HCT116 (cell line): ENCODE results near the gene GGNBP2. TPM values are rescaled to one million over a fixed set of nuclear protein-coding genes. Genes with fewer than 3 reads are reported as not detected.

Experiments used
- ATAC-seq: fragments of 200-7000 bp; cut with Tn5 transposase; 2 replicates; pipeline ENCODE4 v1.9.1; 2020; ENCODE audit warnings: mild to moderate bottlenecking, moderate library complexity
- BruUV-seq: library from RNA; stranded (reverse); fragments of 400-500 nt; replicated peaks from 2 replicates; lab custom pipeline; 2021; lab: Mats Ljungman, UMichigan
- CTCF ChIA-PET: fragments of 300-600 bp; sonication (Branson Sonifier 250); formaldehyde crosslinking; loops from one replicate; lab custom pipeline; 2021; ENCODE audit warnings: antibody characterized with exemption; lab: Charles Lee
- POLR2A ChIA-PET: fragments of 300-600, 350-600 bp; sonication (Branson Sonifier 250); formaldehyde crosslinking; loops from one replicate; lab custom pipeline; 2021; ENCODE audit warnings: antibody characterized with exemption; lab: Charles Lee
- RAD21 ChIA-PET, 2 experiments: fragments of 300-600 bp; sonication (Branson Sonifier 250); formaldehyde crosslinking; loops; one replicate each; lab custom pipeline; 2023; ENCODE audit warnings: low total read pairs in 2 of 2; ENCODE audit not compliant: uncharacterized antibody in 2 of 2, unreplicated experiment in 2 of 2, low non-redundant PET in 1 of 2; lab: Charles Lee
- DNase-seq: peaks from one replicate; pipeline ENCODE4 v3.0.0-alpha.2; 2010; ENCODE audit warnings: low read depth, low spot score
- H2AFZ ChIP-seq: fragments of 200-600 bp; shearing (Covaris generic), sonication (generic); 2 replicates; pipeline ENCODE4 v1.6.1; 2017; ENCODE audit warnings: low read depth, mixed run types, mixed read lengths, antibody characterized with exemption, low read length; ENCODE audit not compliant: poor library complexity, severe bottlenecking
- H3K27ac ChIP-seq: 2 replicates; pipeline ENCODE4 v1.5.1; 2012; ENCODE audit warnings: low read depth, low read length
- H3K27me3 ChIP-seq: fragments of 200-600 bp; sonication (generic); 2 replicates; pipeline ENCODE4 v1.6.1; 2016; ENCODE audit warnings: mixed run types, low read length, mixed read lengths; ENCODE audit not compliant: insufficient read depth
- H3K36me3 ChIP-seq, 2 experiments: fragments of 200-500 bp in 1 of 2; fragments of 200-600 bp in 1 of 2; sonication (Bioruptor generic) in 1 of 2; sonication (generic) in 1 of 2; 2 replicates each; pipeline versions ENCODE4 v1.5.1 to v1.6.1; 2014 to 2016; ENCODE audit warnings: low read length in 2 of 2, inconsistent platforms in 1 of 2, mixed read lengths in 1 of 2, mixed run types in 1 of 2; ENCODE audit not compliant: insufficient read depth in 2 of 2, control insufficient read depth in 1 of 2
- H3K4me1 ChIP-seq, 2 experiments: fragments of 200-600 bp in 1 of 2; sonication (generic) in 1 of 2; 2 replicates each; pipeline versions ENCODE4 v1.5.1 to v1.6.1; 2012 to 2017; ENCODE audit warnings: low read length in 2 of 2, inconsistent platforms in 1 of 2, mild to moderate bottlenecking in 1 of 2, mixed read lengths in 1 of 2, mixed run types in 1 of 2, moderate library complexity in 1 of 2; ENCODE audit not compliant: insufficient read depth in 2 of 2, control insufficient read depth in 1 of 2
- H3K4me2 ChIP-seq: fragments of 200-600 bp; sonication (generic); 2 replicates; pipeline ENCODE4 v1.6.1; 2017; ENCODE audit warnings: mixed run types, low read length, mixed read lengths
- H3K4me3 ChIP-seq, 2 experiments: fragments of 200-600 bp in 1 of 2; sonication (generic) in 1 of 2; replicated peaks in 1 of 2; 2 replicates each; pipeline ENCODE4 v1.5.1; 2011 to 2016; ENCODE audit warnings: low read length in 2 of 2, control low read depth in 1 of 2, low read depth in 1 of 2, mild to moderate bottlenecking in 1 of 2, mixed read lengths in 1 of 2, mixed run types in 1 of 2
- H3K79me2 ChIP-seq: fragments of 200-600 bp; sonication (generic); 2 replicates; pipeline ENCODE4 v1.6.1; 2017; ENCODE audit warnings: mild to moderate bottlenecking, mixed run types, low read length, moderate library complexity, mixed read lengths; ENCODE audit not compliant: insufficient read depth
- H3K9ac ChIP-seq: fragments of 200-600 bp; sonication (generic); 2 replicates; pipeline ENCODE4 v1.6.1; 2016; ENCODE audit warnings: low read length, mixed read lengths
- H3K9me2 ChIP-seq: fragments of 200-600 bp; sonication (generic), shearing (Covaris generic); 2 replicates; pipeline ENCODE4 v1.6.1; 2017; ENCODE audit warnings: mixed run types, mild to moderate bottlenecking, moderate library complexity; ENCODE audit not compliant: insufficient read depth
- H3K9me3 ChIP-seq, 2 experiments: fragments of 200-500 bp in 1 of 2; fragments of 200-600 bp in 1 of 2; sonication (Bioruptor generic) in 1 of 2; sonication (generic) in 1 of 2; 2 replicates each; pipeline ENCODE4 v1.6.1; 2014 to 2017; ENCODE audit warnings: low read length in 2 of 2, mixed read lengths in 2 of 2, inconsistent platforms in 1 of 2, low read depth in 1 of 2, mild to moderate bottlenecking in 1 of 2, mixed run types in 1 of 2, moderate library complexity in 1 of 2; ENCODE audit not compliant: control insufficient read depth in 1 of 2, insufficient read depth in 1 of 2
- H4K20me1 ChIP-seq: fragments of 200-600 bp; sonication (generic), shearing (Covaris generic); 2 replicates; pipeline ENCODE4 v1.6.1; 2017; ENCODE audit warnings: mixed run types, mild to moderate bottlenecking, moderate library complexity; ENCODE audit not compliant: insufficient read depth
- CEBPB ChIP-seq: IDR thresholded peaks from 2 replicates; pipeline ENCODE4 v1.6.1; 2012; ENCODE audit warnings: low read depth
- ELF1 ChIP-seq: IDR thresholded peaks from 2 replicates; pipeline ENCODE4 v1.6.1; 2012; ENCODE audit warnings: low read depth, borderline replicate concordance
- EZH2phosphoT487 ChIP-seq: fragments of 200-600 bp; IDR thresholded peaks from 2 replicates; pipeline ENCODE4 v1.6.1; 2018; ENCODE audit warnings: antibody characterized with exemption, borderline replicate concordance
- FOSL1 ChIP-seq: IDR thresholded peaks from 2 replicates; pipeline ENCODE4 v1.6.1; 2012; ENCODE audit warnings: low read depth
- POLR2A ChIP-seq: IDR thresholded peaks from 2 replicates; pipeline ENCODE4 v1.7.0; 2011; ENCODE audit warnings: borderline replicate concordance; ENCODE audit not compliant: insufficient read depth, insufficient read length; ENCODE audit errors: extremely low read depth
- POLR2AphosphoS5 ChIP-seq: IDR thresholded peaks from 2 replicates; pipeline ENCODE4 v1.6.1; 2011; ENCODE audit warnings: mild to moderate bottlenecking, low read depth, low read length, moderate library complexity
- RAD21 ChIP-seq: IDR thresholded peaks from 2 replicates; pipeline ENCODE4 v1.6.1; 2012; ENCODE audit warnings: low read depth, mild to moderate bottlenecking
- SRF ChIP-seq: IDR thresholded peaks from 2 replicates; pipeline ENCODE4 v1.6.1; 2012; ENCODE audit warnings: low read depth
- YY1 ChIP-seq: IDR thresholded peaks from 2 replicates; pipeline ENCODE4 v1.6.1; 2011; ENCODE audit warnings: low read length, low read depth, moderate library complexity, mild to moderate bottlenecking; ENCODE audit not compliant: insufficient replicate concordance; ENCODE audit errors: extremely low read depth
- ZFX ChIP-seq: fragments of 450-650 bp; IDR thresholded peaks from 2 replicates; pipeline ENCODE4 v1.6.1; 2017
- ZNF274 ChIP-seq: fragments of 200-500 bp; sonication (Bioruptor generic); IDR thresholded peaks from 2 replicates; pipeline ENCODE4 v1.6.1; 2014; ENCODE audit warnings: mild to moderate bottlenecking, low read depth, low read length, inconsistent platforms
- intact Hi-C: fragments of 100-400 bp; cut with micrococcal nuclease; formaldehyde crosslinking; loops from 2 replicates; pipeline ENCODE4 v1.10.0; 2022
- total RNA-seq: library from RNA; stranded (reverse); gene quantifications from one replicate; pipeline ENCODE4 v1.2.1, GENCODE V29; 2021; ENCODE audit not compliant: unreplicated experiment
- TF ChIP-seq, protein P1 (sequence below): IDR thresholded peaks from 2 replicates; pipeline ENCODE4 v1.6.1; 2012
- TF ChIP-seq, protein P2 (sequence below): IDR thresholded peaks from 2 replicates; pipeline ENCODE4 v1.6.1; 2012; ENCODE audit warnings: low read depth
- TF ChIP-seq, protein P3 (sequence below): IDR thresholded peaks from 2 replicates; pipeline ENCODE4 v1.6.1; 2011; ENCODE audit warnings: mild to moderate bottlenecking, low read length, moderate library complexity; ENCODE audit not compliant: insufficient replicate concordance; ENCODE audit errors: extremely low read depth

The GGNBP2 gene
- total RNA-seq, 1 experiment from 2014 or later: 58.2 TPM

DNA sequence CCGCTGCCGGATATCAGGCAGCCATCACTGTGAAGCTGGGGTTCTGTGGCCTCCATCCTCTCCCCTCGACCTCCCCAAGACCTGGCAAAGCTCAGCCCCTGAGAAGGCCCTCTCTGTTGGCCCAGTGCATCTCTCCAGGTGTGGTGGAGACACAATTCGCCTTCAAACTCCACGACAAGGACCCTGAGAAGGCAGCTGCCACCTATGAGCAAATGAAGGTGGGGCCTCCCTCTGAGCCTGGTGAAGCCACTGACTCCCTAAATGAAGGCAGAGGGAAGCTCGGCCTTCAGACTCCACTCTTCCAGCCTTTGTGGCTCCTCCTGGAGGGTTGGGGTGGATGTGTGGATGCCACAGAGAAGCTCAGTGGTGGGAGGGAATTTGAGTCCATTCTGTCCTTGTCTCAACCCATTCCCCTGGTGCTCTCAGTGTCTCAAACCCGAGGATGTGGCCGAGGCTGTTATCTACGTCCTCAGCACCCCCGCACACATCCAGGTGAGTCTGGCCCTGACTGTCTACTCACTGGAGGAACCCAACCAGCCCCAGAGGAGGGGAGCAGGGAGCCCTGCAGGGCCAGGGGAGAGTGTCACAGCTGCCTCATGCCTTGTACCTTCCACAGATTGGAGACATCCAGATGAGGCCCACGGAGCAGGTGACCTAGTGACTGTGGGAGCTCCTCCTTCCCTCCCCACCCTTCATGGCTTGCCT lies 55.0 kb downstream of the GGNBP2 start:
- Histone ChIP-seq H3K4me3 (no peak overlapping the region), H2AFZ (no peak overlapping the region), H3K9me2 (no peaks in the 10 kb centered on the region), H3K79me2 (peaks cover 38% of the 10 kb centered on the region), H3K4me1 (peaks cover 5 to 22% of the 10 kb centered on the region in 2 experiments; a peak in 3 of 4 replicates), H3K4me2 (no peak overlapping the region), H3K27me3 (no peaks in the 10 kb centered on the region), H4K20me1 (no peaks in the 10 kb centered on the region), H3K9ac (no peak overlapping the region), H3K9me3 (no peaks in the 10 kb centered on the region), H3K36me3 (peaks cover 0 to 21% of the 10 kb centered on the region in 2 experiments; a peak in 2 of 4 replicates), H3K27ac (peak overlapping the region; percentile 81; the same call in 1 of the 2 replicates)
- RAD21 ChIA-PET: no interaction called here
- TF ChIP-seq SRF (no peak), ZFX (no peak), EZH2phosphoT487 (no peak), FOSL1 (no peak), CEBPB (no peak), YY1 (no peak), ELF1 (no peak), POLR2A (no peak), RAD21 (no peak), POLR2AphosphoS5 (no peak), ZNF274 (no peak)
- TF ChIP-seq, protein P1, sequence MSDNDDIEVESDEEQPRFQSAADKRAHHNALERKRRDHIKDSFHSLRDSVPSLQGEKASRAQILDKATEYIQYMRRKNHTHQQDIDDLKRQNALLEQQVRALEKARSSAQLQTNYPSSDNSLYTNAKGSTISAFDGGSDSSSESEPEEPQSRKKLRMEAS: no peak
- TF ChIP-seq, protein P2, sequence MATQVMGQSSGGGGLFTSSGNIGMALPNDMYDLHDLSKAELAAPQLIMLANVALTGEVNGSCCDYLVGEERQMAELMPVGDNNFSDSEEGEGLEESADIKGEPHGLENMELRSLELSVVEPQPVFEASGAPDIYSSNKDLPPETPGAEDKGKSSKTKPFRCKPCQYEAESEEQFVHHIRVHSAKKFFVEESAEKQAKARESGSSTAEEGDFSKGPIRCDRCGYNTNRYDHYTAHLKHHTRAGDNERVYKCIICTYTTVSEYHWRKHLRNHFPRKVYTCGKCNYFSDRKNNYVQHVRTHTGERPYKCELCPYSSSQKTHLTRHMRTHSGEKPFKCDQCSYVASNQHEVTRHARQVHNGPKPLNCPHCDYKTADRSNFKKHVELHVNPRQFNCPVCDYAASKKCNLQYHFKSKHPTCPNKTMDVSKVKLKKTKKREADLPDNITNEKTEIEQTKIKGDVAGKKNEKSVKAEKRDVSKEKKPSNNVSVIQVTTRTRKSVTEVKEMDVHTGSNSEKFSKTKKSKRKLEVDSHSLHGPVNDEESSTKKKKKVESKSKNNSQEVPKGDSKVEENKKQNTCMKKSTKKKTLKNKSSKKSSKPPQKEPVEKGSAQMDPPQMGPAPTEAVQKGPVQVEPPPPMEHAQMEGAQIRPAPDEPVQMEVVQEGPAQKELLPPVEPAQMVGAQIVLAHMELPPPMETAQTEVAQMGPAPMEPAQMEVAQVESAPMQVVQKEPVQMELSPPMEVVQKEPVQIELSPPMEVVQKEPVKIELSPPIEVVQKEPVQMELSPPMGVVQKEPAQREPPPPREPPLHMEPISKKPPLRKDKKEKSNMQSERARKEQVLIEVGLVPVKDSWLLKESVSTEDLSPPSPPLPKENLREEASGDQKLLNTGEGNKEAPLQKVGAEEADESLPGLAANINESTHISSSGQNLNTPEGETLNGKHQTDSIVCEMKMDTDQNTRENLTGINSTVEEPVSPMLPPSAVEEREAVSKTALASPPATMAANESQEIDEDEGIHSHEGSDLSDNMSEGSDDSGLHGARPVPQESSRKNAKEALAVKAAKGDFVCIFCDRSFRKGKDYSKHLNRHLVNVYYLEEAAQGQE: no peak
- TF ChIP-seq, protein P3, sequence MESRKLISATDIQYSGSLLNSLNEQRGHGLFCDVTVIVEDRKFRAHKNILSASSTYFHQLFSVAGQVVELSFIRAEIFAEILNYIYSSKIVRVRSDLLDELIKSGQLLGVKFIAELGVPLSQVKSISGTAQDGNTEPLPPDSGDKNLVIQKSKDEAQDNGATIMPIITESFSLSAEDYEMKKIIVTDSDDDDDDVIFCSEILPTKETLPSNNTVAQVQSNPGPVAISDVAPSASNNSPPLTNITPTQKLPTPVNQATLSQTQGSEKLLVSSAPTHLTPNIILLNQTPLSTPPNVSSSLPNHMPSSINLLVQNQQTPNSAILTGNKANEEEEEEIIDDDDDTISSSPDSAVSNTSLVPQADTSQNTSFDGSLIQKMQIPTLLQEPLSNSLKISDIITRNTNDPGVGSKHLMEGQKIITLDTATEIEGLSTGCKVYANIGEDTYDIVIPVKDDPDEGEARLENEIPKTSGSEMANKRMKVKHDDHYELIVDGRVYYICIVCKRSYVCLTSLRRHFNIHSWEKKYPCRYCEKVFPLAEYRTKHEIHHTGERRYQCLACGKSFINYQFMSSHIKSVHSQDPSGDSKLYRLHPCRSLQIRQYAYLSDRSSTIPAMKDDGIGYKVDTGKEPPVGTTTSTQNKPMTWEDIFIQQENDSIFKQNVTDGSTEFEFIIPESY: no peak
- no TSS peak for BruUV-seq
- POLR2A ChIA-PET: no interaction called here
- CTCF ChIA-PET: interaction anchor here (3.7 kb wide), 1 partner anchor 447 kb away, joined by 17 read pairs; no protein-coding TSS in a partner anchor
- intact Hi-C loops: loop anchor here (5.0 kb wide), 1 partner anchor 52 kb away; no protein-coding TSS in a partner anchor
- ATAC-seq (no peak), DNase-seq (no peak)
